ENCODE measurements around the gene EGR1.
A peak's percentile ranks its signal among the peaks of the same experiment; 100 is the strongest.

EGR1 gene

DNA sequence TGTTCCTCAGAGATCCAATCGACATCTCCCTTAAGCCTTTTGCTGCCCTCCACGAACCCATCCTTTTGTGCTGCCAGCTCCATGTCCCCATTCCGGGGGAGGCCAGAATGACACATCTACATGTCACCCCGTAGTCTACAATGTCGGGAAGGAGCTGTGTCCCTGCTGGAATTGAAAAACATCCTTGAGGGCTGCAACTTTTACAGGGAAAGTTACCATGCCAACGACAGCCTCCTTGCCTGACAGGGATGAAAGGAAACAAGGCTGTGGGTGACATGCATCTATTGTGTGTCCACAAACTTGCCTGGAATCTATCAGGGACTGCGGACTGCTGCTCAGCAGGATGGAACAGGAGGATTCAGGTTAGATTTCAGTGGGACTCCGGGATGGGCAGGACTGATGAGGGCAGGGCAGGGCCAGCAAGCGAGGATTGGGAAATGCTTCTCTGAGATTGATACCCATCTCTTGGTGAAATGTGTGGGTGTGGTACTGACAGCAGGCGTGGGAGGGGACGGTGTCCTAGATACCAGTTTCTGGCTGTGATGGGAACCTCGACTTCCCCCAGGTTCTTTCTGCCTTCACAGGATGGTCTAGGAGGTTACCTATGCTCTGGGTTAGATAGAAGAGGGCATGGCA, 25.5 kb downstream of the EGR1 start:
- no peak overlapping the region for H3K4me3 ChIP-seq (ENCODE audit: low read depth, low read length)
- DNase-seq (ENCODE audit: low read depth) = no peak
- TF ChIP-seq, protein P1, sequence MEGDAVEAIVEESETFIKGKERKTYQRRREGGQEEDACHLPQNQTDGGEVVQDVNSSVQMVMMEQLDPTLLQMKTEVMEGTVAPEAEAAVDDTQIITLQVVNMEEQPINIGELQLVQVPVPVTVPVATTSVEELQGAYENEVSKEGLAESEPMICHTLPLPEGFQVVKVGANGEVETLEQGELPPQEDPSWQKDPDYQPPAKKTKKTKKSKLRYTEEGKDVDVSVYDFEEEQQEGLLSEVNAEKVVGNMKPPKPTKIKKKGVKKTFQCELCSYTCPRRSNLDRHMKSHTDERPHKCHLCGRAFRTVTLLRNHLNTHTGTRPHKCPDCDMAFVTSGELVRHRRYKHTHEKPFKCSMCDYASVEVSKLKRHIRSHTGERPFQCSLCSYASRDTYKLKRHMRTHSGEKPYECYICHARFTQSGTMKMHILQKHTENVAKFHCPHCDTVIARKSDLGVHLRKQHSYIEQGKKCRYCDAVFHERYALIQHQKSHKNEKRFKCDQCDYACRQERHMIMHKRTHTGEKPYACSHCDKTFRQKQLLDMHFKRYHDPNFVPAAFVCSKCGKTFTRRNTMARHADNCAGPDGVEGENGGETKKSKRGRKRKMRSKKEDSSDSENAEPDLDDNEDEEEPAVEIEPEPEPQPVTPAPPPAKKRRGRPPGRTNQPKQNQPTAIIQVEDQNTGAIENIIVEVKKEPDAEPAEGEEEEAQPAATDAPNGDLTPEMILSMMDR (conservative IDR thresholded peaks at IDR 0.05; ENCODE audit: low read depth, low read length) = no peak

GRCh38 chr5:138491284-138491648, 26.0 kb downstream of the EGR1 start:
- peak overlapping the region; percentile 60 for H3K4me3 ChIP-seq (ENCODE audit: low read depth, low read length)
- DNase-seq (ENCODE audit: low read depth) = no peak
- TF ChIP-seq, protein P1 (conservative IDR thresholded peaks at IDR 0.05; ENCODE audit: low read depth, low read length) = no peak

- H3K4me3 ChIP-seq (ENCODE audit: low read depth, low read length) = peak overlapping the region; percentile 60
- TF ChIP-seq, protein P1 (conservative IDR thresholded peaks at IDR 0.05; ENCODE audit: low read depth, low read length) = peak; percentile 21
- peak; percentile 92 for DNase-seq (ENCODE audit: low read depth)
These were observed 26.6 kb downstream of the EGR1 start for GRCh38 chr5:138491669-138492559.

DNA sequence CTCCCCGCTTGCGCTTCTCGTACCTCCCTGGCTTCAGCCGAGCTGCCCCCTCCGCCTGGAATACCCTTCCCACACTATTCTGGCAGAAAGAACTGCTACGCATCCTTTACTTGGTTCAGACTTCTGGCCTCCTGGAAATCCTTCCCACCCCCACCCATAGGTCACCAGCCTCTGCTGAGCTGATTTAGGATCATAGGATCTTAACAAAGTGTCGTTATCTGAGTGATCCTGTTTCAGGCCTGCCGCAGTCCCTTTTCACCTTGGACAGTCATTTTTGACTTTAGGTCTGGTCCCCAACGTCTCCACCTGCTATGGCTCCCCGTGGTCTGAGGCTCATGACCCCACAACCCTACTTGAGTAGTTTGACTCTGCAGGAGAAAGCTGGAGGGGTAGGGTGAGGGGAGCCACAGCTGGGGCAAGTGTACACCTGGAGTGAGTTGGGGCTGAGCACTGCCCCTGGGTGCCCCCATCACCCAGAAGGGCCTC, 27.3 kb downstream of the EGR1 start:
- TF ChIP-seq, protein P1 (conservative IDR thresholded peaks at IDR 0.05; ENCODE audit: low read depth, low read length) = no peak
- H3K4me3 ChIP-seq (ENCODE audit: low read depth, low read length) = peak overlapping the region; percentile 58
- no peak for DNase-seq (ENCODE audit: low read depth)

- TF ChIP-seq, protein P1 (conservative IDR thresholded peaks at IDR 0.05; ENCODE audit: low read depth, low read length) = no peak
- DNase-seq (ENCODE audit: low read depth) = no peak
- no peak overlapping the region for H3K4me3 ChIP-seq (ENCODE audit: low read depth, low read length)
These were observed 30.1 kb downstream of the EGR1 start for GRCh38 chr5:138495351-138495750.

DNA sequence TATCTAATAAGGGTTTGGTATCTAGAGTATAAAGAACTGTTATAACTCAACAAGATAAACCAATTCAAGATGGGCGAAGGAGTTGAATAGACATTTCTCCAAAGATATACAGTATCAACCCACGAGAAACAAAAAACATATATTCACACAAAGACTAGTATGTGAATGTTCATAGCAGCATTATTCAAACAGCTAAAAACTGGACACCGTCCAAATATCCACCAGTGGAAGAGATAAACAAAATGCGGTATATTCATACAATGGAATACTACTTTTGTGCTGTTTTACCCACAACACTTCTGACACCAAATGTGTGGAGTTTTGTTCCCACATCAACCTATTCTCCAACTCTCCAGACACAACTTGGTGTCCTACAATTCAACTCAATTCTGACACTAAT, 33.1 kb downstream of the EGR1 start:
- DNase-seq (ENCODE audit: low read depth) = peak; percentile 33
- H3K4me3 ChIP-seq (ENCODE audit: low read depth, low read length) = no peak overlapping the region
- TF ChIP-seq, protein P1 (conservative IDR thresholded peaks at IDR 0.05; ENCODE audit: low read depth, low read length) = no peak

All from choroid plexus epithelial cell (primary cell).